Activated T-helper 1 cell treated with anti-CD3 and anti-CD28 coated beads, Interleukin-12 subunit alpha, Interleukin-12 subunit beta, Interleukin-2, Interleukin-4 antibody, amounts not matched to agents 30 ng/mL and 10 ng/mL and 1 ng/mL, durations not matched to agents 14 hours and 24 hours and 36 hours (primary cell): ENCODE results near the gene URM1. TPM values are rescaled to one million over a fixed set of nuclear protein-coding genes. Genes with fewer than 3 reads are reported as not detected.

Experiments
- DNase-seq: peaks from one replicate; pipeline ENCODE4 v3.0.0; 2021; ENCODE audit warnings: low spot score
- H3K27ac Mint-ChIP-seq: one replicate; pipeline ENCODE4 v1.8.0; 2021; ENCODE audit warnings: mild to moderate bottlenecking, mixed read lengths
- H3K27me3 Mint-ChIP-seq: one replicate; pipeline ENCODE4 v1.8.0; 2022; ENCODE audit warnings: mild to moderate bottlenecking, moderate library complexity, mixed read lengths; ENCODE audit not compliant: insufficient read depth
- H3K36me3 Mint-ChIP-seq: one replicate; pipeline ENCODE4 v1.8.0; 2021; ENCODE audit warnings: low read depth, mixed read lengths
- H3K4me1 Mint-ChIP-seq: one replicate; pipeline ENCODE4 v1.8.0; 2021; ENCODE audit warnings: low read depth, mixed read lengths
- H3K4me3 Mint-ChIP-seq: one replicate; pipeline ENCODE4 v1.8.0; 2021; ENCODE audit warnings: mild to moderate bottlenecking, moderate library complexity, mixed read lengths
- H3K9me3 Mint-ChIP-seq: one replicate; pipeline ENCODE4 v1.8.0; 2021; ENCODE audit warnings: mixed read lengths
- intact Hi-C: fragments of 100-400 bp; cut with micrococcal nuclease; formaldehyde crosslinking; loops from one replicate; pipeline ENCODE4 v1.15.1; 2024
- total RNA-seq: library from RNA; stranded (reverse); gene quantifications from 2 replicates; pipeline ENCODE4 v1.2.3, GENCODE V29; 2022

Gene URM1
- total RNA-seq, 1 donor from 2014 or later = 82.6 TPM

DNA sequence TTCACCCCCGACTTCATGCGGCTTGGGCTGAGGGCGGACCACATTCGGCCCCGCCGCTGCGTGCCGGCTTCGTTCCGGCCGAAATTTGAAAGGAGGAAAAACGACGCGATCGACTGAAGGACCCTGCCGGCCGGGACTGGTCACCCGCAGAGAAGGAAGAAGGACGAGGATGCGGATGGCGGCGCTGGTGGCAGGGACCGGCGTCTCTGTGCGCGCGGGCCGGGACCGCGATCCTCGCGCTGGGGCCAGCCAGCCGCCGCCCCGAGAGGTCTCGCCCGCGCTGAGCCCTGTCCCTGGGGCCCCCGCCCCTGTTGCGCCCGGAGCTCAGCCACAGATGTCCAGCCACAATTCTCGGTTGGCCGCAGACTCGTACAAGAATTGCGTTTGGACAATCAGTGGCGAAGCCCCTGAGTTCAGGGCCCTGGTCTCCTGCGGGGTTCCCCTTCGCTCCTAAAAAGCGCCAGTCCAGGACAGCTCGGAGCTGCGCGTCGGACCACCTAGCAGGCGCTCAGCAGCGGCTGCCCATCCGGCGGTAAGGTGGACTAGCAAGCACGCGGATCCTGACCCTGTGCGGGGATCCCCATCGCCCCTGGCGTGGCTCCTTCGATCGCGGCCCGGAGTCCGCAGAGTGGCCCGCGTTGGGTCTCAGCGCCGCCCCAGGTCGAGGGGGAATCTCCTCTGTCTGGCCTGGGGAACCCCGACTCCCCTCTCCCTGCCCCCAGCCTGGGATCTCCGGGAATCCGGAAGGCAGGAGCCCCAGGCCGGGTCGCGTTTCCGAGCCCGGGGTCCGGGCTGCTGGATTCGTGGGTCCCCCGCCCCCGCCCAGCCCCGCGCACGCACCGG is 21.3 kb downstream of the URM1 start:
- Mint-ChIP-seq H3K36me3 (peaks cover 9% of the 10 kb centered on the region), H3K4me3 (no peak overlapping the region), H3K4me1 (no peaks in the 10 kb centered on the region), H3K9me3 (no peaks in the 10 kb centered on the region), H3K27me3 (peaks cover 11% of the 10 kb centered on the region), H3K27ac (no peak overlapping the region)
- intact Hi-C loops = no loop called here
- DNase-seq = no peak

DNA sequence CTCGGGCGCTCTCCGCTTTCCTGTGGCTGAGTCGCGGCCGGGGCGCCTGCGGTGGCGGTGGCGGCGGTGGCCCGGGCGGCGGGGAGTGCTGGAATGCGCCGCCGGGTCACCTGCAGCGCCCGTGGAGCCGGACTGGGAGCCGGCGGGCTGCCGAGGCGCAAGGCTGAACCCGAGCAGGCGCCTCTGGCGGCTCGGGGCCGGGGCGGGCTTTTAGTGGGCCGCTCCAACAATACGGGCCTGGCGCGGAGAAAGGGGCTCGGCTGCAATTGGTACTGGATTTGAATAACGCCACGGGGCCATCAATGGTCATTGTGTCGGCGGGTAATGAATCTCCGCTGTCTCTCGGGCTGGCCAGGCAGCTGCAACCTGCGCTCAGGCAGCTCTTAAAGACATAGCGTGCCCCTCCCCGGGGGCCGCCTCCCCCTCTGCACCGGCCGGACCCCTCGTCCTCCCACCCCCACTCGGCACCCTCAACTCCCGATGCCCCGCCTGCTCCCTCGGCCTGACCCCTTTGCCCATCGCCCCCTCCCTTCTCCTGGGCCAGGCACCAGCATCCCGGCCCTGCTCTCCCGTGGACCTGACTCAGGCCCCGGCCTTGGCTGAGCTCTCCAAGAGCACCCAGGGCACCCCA is 22.1 kb downstream of the URM1 start:
- Mint-ChIP-seq H3K36me3 (peaks cover 9% of the 10 kb centered on the region), H3K27ac (no peak overlapping the region), H3K9me3 (no peaks in the 10 kb centered on the region), H3K4me1 (no peaks in the 10 kb centered on the region), H3K4me3 (no peak overlapping the region), H3K27me3 (peaks cover 13% of the 10 kb centered on the region)
- no peak for DNase-seq
- intact Hi-C loops = no loop called here

DNA sequence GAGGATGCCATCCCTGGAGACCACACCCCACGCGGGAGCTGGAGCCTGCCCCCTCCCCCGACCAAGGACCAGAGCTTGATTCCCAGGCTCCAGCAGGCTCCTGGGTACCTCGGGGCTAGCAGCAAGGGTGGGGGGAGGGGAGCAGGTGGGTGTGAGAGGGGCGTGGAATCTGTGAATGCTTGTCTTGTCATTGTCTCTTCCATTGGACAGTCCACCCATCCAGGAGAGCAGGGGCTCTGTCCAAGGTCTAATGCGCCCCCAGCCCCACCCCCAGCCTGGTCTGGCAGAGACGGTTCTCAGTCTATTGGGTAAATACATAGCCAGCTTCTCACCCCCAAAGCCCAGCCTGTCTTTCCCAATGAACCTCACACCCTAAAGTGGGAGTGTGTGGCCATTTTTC is 22.8 kb downstream of the URM1 start:
- Mint-ChIP-seq H3K36me3 (peaks cover 9% of the 10 kb centered on the region), H3K27me3 (peaks cover 13% of the 10 kb centered on the region), H3K9me3 (no peaks in the 10 kb centered on the region), H3K27ac (no peak overlapping the region), H3K4me3 (no peak overlapping the region), H3K4me1 (no peaks in the 10 kb centered on the region)
- intact Hi-C loops = no loop called here
- DNase-seq = no peak

DNA sequence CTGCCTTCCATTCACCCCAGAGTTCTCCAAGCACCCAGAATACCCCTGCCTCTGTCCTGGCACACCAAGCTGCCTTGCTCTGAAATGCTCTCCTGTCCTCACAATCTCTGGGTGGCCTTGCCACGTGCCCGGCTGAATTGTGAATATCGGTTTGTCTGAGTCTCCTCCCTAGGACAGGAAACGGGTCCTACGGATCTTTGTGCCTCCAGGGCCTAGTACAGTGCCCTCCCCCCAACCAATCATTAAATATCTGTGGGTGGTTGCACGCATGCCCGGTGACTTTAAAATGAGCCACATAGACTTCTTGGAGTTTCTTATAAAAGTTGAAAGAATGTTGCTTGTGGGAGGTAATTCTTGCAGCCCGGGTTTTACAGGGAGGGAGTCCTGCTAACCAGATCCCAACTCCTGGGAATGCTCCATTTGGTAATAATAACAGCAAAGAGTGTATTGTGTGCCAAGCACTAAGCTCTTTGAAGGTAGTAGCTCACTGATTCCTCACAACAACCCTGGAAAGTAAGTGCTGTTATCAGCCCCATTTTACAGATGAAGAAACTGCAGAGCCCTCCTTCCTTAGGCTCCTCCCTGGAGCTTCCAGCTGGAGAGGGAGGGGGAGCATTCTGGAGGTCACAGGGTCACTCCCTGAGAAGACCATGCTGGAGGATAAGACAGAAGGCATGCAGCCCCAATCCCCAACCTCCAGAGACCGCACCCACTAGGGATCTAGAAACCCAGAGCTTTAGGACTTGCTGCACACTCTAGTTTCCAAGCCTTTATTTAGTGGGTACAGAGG is 23.4 kb downstream of the URM1 start:
- Mint-ChIP-seq H3K4me3 (no peak overlapping the region), H3K36me3 (peaks cover 7% of the 10 kb centered on the region), H3K27me3 (peaks cover 13% of the 10 kb centered on the region), H3K9me3 (no peaks in the 10 kb centered on the region), H3K27ac (no peak overlapping the region), H3K4me1 (no peaks in the 10 kb centered on the region)
- DNase-seq = no peak
- intact Hi-C loops = no loop called here

DNA sequence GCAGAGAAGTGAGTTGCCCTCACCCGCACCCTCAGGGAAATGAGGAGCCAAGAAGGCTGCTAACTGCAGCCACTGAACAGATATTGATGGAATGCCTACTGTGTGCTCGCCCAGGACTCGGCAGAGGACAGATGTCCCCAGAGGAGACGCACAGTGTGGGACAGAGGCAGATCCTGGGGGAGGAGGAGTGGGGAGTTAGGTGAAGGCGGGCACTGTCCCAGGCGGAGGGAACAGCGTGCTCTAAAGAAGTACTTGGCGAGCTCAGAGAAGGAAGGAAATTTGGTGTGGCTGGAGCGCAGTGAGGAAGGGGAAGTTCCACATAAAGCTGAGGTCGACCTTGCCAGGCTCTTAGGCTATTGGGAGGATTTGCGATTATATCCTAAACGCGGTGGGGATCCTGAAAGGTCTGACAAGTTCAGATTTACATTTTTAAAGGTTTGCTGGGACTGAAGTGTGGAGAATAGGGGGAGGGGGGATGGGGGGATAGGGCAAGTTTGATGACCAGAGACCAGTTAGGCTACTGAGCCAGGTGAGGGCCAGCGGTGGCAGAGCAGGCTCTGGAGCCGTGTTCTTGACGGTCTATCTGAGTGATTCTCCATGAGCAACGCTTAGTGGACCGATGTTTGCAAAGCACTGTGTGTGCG is 25.9 kb downstream of the URM1 start:
- DNase-seq = no peak
- Mint-ChIP-seq H3K4me1 (no peaks in the 10 kb centered on the region), H3K27ac (no peak overlapping the region), H3K9me3 (no peaks in the 10 kb centered on the region), H3K27me3 (peaks cover 16% of the 10 kb centered on the region), H3K4me3 (no peak overlapping the region), H3K36me3 (peaks cover 4% of the 10 kb centered on the region)
- intact Hi-C loops = no loop called here

DNA sequence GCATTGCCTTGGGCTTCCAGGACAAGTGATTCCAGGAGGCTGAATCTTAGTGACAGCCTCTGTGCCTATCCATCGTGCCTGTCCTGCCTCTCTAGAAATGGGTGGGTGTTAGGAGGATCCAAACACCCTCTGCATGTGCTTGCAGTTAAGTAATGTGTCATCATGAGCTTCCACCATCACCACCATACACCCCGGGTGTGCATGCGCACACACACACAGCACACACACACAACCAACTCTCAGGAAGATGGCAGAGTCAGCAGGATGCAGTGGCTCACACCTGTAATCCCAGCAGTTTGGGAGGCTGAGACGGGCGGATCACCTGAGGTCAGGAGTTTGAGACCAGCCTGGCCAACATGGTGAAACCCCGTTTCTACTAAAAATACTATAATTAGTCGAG is 26.7 kb downstream of the URM1 start:
- H3K27me3 Mint-ChIP-seq = peaks cover 17% of the 10 kb centered on the region
- H3K36me3 Mint-ChIP-seq = peaks cover 3% of the 10 kb centered on the region
- no peak overlapping the region for H3K4me3 Mint-ChIP-seq
- no peaks in the 10 kb centered on the region for H3K9me3 Mint-ChIP-seq
- no peak for DNase-seq
- intact Hi-C loops = no loop called here
- H3K4me1 Mint-ChIP-seq = no peaks in the 10 kb centered on the region
- H3K27ac Mint-ChIP-seq = no peak overlapping the region

DNA sequence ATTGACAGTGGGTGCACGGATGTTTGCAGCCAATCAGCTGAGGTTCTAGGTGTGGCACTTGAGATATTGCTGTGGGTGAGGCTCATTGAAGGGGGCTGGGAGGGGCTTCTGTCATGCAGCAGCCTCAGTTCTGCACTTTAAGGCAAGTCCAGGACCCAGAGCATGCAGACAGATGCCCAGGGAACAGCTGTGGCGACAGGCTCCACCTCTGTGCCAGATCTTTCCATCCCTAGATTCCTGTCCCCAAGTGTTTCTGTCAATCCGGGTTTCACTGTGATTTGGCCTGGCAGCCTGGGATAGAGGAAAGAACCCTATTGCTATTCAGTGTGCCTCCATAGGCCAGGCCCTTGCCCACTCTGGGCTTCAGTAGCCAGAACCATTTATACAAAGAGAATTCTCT is 28.7 kb downstream of the URM1 start:
- DNase-seq = no peak
- no peaks in the 10 kb centered on the region for H3K4me1 Mint-ChIP-seq
- H3K9me3 Mint-ChIP-seq = no peaks in the 10 kb centered on the region
- peaks cover 17% of the 10 kb centered on the region for H3K27me3 Mint-ChIP-seq
- no peak overlapping the region for H3K4me3 Mint-ChIP-seq
- intact Hi-C loops = no loop called here
- no peaks in the 10 kb centered on the region for H3K36me3 Mint-ChIP-seq
- H3K27ac Mint-ChIP-seq = no peak overlapping the region

DNA sequence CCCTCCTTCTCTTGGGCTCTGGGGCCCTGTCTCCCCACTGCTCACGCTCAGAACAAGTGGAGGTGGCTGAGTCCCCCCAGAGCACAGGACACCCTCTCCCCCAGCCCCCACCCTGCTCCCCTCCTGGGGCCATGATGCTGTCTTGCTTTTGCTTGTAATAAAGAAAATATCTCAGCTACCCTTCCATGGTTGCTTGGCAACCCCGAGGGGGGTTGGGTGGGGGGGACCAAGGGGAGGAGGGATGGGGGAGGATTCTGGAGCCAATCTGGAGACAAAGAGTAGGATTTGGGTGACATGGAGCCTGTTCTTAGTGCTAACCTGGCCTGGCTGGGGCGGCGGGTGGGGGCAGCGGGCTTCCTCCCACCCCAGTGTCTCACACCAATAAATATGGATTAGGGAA is 33.4 kb downstream of the URM1 start:
- Mint-ChIP-seq H3K9me3 (no peaks in the 10 kb centered on the region), H3K27me3 (peaks cover 18% of the 10 kb centered on the region), H3K36me3 (no peaks in the 10 kb centered on the region), H3K4me1 (no peaks in the 10 kb centered on the region), H3K27ac (no peak overlapping the region), H3K4me3 (no peak overlapping the region)
- intact Hi-C loops = no loop called here
- no peak for DNase-seq

DNA sequence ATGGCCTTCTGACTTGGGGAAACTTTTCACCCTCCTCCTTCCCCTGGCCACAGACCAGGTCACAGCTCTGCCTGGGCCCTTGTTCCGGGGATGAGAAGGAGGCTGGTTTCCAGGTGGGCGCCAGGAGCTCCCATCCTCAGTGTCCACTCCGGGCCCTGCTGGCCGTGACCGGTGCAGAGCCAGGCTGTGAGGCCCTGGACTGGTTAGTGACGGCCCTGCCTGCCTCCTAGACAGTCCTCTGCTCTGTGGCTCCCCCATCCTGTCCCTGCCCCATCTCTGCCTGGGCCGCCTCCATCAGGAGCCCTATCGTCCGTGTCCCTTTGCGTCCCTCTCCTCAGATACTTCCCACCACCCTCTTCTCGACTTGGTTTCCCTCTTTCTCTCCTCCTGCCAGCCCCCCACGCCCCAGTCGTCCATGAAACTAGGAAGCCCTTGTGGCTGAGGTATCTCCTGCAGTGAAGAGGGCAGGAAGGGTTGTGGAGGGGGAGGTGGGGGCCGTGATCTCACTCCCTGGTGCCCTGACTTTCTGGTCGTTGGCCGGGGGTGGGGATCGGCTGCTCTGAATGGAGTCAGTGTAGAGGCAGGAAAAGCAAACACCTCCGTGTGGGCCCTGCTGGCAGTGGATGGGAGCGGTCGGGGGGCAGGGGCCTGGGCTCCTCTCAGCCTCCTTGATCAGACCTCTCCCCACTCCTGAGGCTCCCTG is 34.1 kb downstream of the URM1 start:
- no peak for DNase-seq
- no peaks in the 10 kb centered on the region for H3K4me1 Mint-ChIP-seq
- peaks cover 25% of the 10 kb centered on the region for H3K27me3 Mint-ChIP-seq
- no peak overlapping the region for H3K27ac Mint-ChIP-seq
- no peaks in the 10 kb centered on the region for H3K9me3 Mint-ChIP-seq
- H3K36me3 Mint-ChIP-seq = no peaks in the 10 kb centered on the region
- H3K4me3 Mint-ChIP-seq = no peak overlapping the region
- intact Hi-C loops = no loop called here

DNA sequence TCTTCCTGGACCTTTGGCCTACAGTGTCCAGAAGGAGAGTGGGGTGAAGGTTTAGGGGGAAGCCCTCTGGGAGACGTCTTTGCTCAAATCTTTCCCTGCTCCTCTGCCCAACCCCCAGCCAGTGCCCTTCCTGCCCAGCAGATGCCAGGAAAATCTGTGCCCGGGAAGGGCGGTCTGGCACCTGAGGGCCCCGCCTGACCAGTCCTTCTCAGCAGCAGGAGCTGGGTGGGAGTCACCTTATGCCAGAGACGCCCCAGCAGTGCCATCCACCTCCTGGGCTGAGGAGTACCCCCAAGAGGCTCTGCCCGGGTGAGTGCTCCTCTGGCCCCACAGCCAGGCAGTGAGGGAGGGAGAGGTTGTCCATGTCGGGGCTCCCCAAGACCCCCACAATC is 34.6 kb downstream of the URM1 start:
- Mint-ChIP-seq H3K4me1 (no peaks in the 10 kb centered on the region), H3K36me3 (no peaks in the 10 kb centered on the region), H3K9me3 (no peaks in the 10 kb centered on the region), H3K27ac (no peak overlapping the region), H3K27me3 (peaks cover 29% of the 10 kb centered on the region), H3K4me3 (no peak overlapping the region)
- intact Hi-C loops = no loop called here
- DNase-seq = no peak

DNA sequence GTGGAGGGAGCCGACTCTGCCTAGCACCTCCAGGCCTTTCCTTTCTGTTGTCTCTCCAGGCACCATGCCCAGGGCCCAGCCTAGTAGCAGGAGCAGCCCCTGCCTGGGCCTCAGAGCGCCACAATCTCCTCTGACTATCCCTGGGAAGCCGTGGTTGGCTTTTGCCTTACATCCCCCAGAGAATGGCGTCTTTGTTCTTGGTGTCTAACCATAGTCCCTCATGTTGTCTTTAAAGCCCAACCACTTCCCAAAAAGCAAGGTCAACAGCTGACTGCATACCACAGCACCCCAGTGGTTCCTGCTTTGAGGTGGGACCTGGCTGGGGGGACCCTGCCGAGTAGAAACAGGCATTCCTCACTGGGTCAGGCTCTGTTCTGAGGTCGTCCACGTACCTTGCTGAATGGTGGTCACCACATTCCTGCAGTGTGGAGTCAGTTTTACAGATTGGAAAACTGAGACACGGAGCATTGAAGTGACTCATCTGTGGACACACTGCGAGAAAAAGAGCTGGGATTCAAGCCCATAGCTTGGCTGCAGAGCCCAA is 35.7 kb downstream of the URM1 start:
- intact Hi-C loops = no loop called here
- no peaks in the 10 kb centered on the region for H3K4me1 Mint-ChIP-seq
- H3K4me3 Mint-ChIP-seq = no peak overlapping the region
- no peak overlapping the region for H3K27ac Mint-ChIP-seq
- no peak for DNase-seq
- H3K36me3 Mint-ChIP-seq = no peaks in the 10 kb centered on the region
- H3K27me3 Mint-ChIP-seq = peaks cover 38% of the 10 kb centered on the region
- H3K9me3 Mint-ChIP-seq = no peaks in the 10 kb centered on the region

DNA sequence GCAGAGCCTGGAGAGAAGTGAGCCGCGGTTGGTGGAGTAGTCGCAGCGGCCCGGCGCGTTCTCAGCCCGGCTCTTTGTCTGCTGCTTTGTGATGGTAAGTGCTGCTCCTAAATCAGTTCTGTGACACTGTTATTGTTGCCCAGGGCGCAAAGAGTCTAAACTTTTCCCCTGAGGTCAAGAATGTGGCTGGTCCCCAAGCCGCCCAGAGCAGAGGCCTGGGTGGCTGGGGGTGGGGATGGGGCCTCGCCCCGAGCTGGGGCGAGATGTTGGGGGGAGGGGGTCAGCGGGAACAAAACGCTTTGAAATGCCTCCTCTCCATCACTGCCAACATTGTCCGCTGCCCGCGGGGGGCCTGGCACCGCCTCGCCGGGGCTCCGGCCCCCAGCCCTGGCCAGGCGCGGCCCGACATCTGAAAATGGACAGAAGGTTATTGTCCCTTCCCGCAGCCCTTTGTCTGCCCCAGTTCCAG is 37.8 kb downstream of the URM1 start:
- H3K36me3 Mint-ChIP-seq = no peaks in the 10 kb centered on the region
- no peak overlapping the region for H3K4me3 Mint-ChIP-seq
- H3K4me1 Mint-ChIP-seq = no peaks in the 10 kb centered on the region
- intact Hi-C loops = no loop called here
- DNase-seq = no peak
- H3K27ac Mint-ChIP-seq = no peak overlapping the region
- no peaks in the 10 kb centered on the region for H3K9me3 Mint-ChIP-seq
- H3K27me3 Mint-ChIP-seq = peaks cover 37% of the 10 kb centered on the region
